AG04449 (cell line): ENCODE results near the gene SERPINB4.
"Not testable (repeated sequence)": the region's sequence is repeated elsewhere in the genome, so short reads cannot be mapped to it uniquely, and the experiment has no call there.

Experiments used
- CTCF ChIA-PET: fragments of 350-600 bp; formaldehyde crosslinking; extraction: SDS; loops from one replicate; lab custom pipeline; 2021; ENCODE audit warnings: antibody characterized with exemption; lab: Yijun Ruan, JAX
- POLR2A ChIA-PET: fragments of 400-600, 350-600 bp; formaldehyde crosslinking; extraction: SDS; loops from one replicate; lab custom pipeline; 2020; ENCODE audit warnings: antibody characterized with exemption, inconsistent platforms; lab: Yijun Ruan, JAX
- DNase-seq: peaks from one replicate; pipeline ENCODE4 v3.0.0-alpha.2; 2010; ENCODE audit warnings: low read depth, low spot score
- H3K4me3 ChIP-seq: 2 replicates; pipeline ENCODE4 v1.5.1; 2011; ENCODE audit warnings: low read depth, mild to moderate bottlenecking, control low read depth, low read length
- CTCF ChIP-seq: IDR thresholded peaks from one replicate; pipeline ENCODE4 v1.5.1; 2011; ENCODE audit warnings: mild to moderate bottlenecking, moderate library complexity, low read length, control low read depth, inconsistent platforms; ENCODE audit not compliant: insufficient read depth; ENCODE audit errors: missing control alignments

The SERPINB4 gene

GRCh38 chr18:63644142-63644541 is at the start of gene SERPINB4:
Gene SERPINB4, minus strand, starts transcription at chr18:63644256. Its CDS starts 679 bp downstream, at chr18:63643577.
- H3K4me3 ChIP-seq, POLR2A ChIA-PET, DNase-seq, CTCF ChIA-PET: not testable (repeated sequence)

GRCh38 chr18:63689064-63689463 is 45.0 kb upstream of the SERPINB4 start:
- no peak overlapping the region for H3K4me3 ChIP-seq
- CTCF ChIA-PET = no interaction called here
- no peak for TF ChIP-seq CTCF
- DNase-seq = no peak
- POLR2A ChIA-PET = no interaction called here

GRCh38 chr18:63686871-63687270 is 42.8 kb upstream of the SERPINB4 start:
- peak; percentile 14 for DNase-seq
- no peak for TF ChIP-seq CTCF
- no peak overlapping the region for H3K4me3 ChIP-seq
- POLR2A ChIA-PET = no interaction called here
- CTCF ChIA-PET = interaction anchor here (0.9 to 1.8 kb wide), 2 partner anchors 168 to 175 kb away, joined by 3 to 6 read pairs; no protein-coding TSS in a partner anchor

GRCh38 chr18:63684718-63685117 is 40.7 kb upstream of the SERPINB4 start:
- ChIA-PET POLR2A (no interaction called here), CTCF (interaction anchor here (1.2 to 1.6 kb wide), 2 partner anchors 14 to 57 kb away, joined by 3 to 4 read pairs; no protein-coding TSS in a partner anchor)
- no peak for DNase-seq
- no peak overlapping the region for H3K4me3 ChIP-seq
- no peak for TF ChIP-seq CTCF

GRCh38 chr18:63683890-63684289 is 39.8 kb upstream of the SERPINB4 start:
- no peak for TF ChIP-seq CTCF
- DNase-seq = no peak
- no peak overlapping the region for H3K4me3 ChIP-seq
- POLR2A ChIA-PET = no interaction called here
- CTCF ChIA-PET = interaction anchor here (0.8 to 1.3 kb wide), 3 partner anchors 33 to 173 kb away, joined by 3 read pairs; no protein-coding TSS in a partner anchor

- peak; percentile 96 for DNase-seq
- CTCF ChIA-PET = interaction anchor here (0.8 to 1.3 kb wide), 3 partner anchors 33 to 173 kb away, joined by 3 read pairs; no protein-coding TSS in a partner anchor
- no peak for TF ChIP-seq CTCF
- POLR2A ChIA-PET = no interaction called here
- no peak overlapping the region for H3K4me3 ChIP-seq
These were observed 39.1 kb upstream of the SERPINB4 start for GRCh38 chr18:63683152-63683551.
